Stimulated activated CD4-positive, alpha-beta T cell treated with anti-CD3 and anti-CD28 coated beads, Interleukin-4, amount 100 ng/mL, for 48 hours (primary cell): ENCODE data around the gene HK1.
"Not testable (repeated sequence)": the region's sequence is repeated elsewhere in the genome, so short reads cannot be mapped to it uniquely, and the experiment has no call there.

Experiments used
- DNase-seq, 2 donors: peaks; one replicate each; pipeline ENCODE4 v3.0.0-alpha.2; 2020; ENCODE audit warnings: low read depth in 2 of 2

Gene HK1

DNA sequence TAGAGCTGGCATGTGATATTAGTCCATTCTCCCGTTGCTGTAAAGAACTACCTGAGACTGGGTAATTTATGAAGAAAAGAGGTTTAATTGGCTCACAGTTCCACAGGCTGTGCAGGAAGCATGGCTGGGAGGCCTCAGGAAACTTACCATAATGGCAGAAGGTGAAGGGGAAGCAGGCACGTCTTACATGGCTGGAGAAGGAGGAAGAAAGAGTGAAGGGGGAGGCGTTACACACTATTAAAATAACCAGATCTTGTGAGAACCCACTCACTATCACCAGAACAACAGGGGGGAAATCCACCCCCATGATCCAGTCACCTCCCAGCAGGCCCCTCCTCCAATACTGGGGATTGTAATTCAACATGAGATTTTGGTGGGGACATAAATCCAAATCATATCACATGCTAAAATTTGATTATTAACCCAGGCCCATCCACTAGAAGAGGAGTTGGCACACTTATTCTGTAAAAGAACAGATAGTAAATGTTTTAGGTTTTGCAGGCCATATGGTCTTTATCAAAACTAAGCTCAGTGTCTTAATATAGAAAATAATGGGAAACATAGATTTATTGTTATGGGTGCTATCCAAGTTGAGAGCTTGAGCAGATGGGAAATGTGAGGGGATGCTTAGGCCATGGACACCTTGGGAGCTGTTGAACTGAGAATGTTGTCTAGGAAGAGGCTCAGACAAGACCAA, 18.6 kb upstream of the HK1 start:
- no peak for DNase-seq

DNA sequence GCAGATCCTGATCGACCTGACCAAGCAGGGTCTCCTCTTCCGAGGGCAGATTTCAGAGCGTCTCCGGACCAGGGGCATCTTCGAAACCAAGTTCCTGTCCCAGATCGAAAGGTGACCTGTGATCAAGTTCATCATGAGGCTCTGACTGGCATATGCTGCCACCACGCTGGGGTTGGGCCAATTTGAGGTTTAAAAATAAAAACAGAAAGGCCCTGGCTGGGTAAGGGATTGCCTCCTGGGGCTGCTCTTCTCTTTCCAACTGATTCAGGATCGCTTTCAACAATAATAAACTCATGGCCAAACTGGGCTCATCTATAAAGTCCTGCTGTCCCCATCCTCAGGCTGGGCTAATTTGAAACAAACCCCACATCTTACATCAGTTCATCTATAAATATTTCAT, 17.1 kb upstream of the HK1 start:
- DNase-seq = no peak

DNA sequence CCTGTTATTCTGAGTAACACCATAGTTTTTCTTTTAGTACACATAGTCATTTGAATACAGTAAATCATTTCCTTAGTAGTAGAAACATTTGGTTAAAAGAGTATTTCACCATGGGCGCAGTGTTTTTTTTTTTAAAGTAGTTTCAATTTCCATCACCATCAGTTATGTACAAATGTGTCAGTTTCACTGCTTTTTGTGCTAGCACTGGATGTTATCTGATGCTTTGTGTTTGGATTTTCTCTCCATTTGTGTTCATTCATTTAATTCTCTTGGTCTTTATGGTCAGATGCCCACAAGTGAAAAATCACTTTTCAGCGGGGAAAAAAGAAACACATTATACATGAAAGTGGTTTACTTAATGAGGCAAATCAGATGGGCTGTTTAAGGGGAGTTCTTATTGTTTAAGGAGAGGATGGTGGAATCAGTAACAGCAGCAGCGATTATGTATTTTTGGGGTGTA, 16.0 kb upstream of the HK1 start:
- no peak for DNase-seq

DNA sequence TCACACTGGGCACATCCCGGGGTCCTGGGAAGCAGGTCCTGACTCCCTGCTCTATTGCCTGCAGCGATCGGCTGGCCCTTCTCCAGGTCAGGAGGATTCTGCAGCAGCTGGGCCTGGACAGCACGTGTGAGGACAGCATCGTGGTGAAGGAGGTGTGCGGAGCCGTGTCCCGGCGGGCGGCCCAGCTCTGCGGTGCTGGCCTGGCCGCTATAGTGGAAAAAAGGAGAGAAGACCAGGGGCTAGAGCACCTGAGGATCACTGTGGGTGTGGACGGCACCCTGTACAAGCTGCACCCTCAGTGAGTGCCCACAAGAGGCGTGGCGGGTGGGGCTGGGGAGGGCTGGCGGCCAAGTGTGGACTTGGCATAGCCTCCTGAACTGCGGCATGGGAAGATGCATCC, 12.8 kb upstream of the HK1 start:
- DNase-seq = no peak

DNA sequence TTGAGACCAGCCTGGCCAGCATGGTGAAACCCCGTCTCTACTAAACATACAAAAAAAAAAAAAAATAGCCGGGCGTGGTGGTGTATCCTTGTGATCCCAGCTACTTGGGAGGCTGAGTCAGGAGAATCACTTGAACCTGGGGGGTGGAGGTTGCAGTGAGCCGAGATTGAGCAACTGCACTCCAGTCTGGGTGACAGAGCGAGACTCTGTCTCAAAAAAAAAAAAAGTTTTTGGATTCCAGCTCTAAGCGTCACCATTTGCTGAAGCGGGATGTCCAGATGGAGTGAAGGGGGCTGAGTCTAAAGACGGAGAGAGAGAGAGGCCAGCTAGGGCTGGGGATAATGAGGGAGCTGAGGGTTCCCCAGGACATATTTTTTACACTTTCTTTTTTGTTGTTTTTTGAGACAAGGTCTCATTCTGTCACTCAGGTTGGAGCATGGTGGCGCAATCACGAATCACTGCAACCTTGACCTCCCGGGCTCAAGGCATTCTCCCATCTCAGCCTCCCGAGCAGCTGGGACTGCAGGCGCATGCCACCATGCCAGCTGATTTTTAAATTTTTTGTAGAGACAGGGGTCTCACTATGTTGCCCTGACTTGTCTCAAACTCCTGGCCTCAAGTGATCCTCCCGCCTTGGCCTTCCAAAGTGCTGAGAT, 9.4 kb upstream of the HK1 start:
- no peak for DNase-seq

DNA sequence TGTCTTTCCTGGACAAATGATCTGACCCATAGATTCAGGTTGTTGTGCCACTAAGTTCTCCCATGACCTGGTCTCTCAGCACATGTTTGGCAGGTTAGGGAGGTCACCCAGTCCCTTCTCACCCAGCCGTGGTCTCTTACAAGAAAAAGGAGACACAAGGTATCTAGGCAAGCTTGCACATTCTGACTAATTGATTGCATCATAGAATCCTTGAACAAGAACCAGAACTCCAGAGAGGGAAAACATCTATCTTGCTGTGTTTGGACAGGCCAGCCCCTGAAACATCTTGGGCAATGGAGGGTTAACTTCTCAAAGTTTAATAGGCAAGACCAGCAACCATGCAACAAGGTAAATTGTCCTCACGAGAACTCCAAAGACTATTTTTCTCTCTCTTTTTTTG, 8.5 kb upstream of the HK1 start:
- no peak for DNase-seq

DNA sequence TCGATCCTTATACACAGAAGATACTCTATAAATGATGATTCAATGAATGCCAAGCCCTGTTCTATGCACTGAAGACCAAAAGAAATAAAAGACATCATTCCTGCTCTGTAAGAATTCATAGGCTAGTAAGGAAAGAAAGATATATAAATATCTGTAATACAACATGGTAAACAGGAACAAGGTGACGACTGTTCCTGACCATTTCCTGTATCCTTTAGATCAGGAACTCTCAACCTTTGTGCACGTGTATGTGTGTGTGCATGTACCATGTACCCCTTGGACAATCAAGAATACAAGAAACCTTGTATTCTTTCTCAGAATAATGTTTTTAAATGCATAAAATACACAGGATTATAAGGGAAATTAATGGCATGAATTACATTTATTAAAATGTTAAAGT, 7.3 kb upstream of the HK1 start:
- no peak for DNase-seq

DNA sequence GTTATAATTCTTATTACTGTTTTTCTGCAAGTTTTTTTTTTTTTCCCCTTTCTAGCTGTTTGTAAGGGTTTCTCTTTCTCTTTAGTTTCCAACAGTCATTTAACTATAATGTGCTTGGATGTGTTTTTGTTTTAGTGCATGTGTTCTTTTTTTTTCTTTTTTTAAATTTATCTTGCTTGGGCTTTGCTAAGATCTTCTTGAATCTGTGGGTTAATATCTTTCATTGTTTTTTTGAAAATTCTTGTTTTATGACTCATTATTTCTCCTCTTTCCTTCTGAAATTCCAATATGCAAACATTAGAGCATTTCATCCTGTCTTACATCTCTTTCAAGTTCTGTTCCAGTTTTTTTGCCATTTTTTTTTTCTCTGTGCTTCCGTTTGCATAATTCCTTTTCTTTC, 5.7 kb upstream of the HK1 start:
- DNase-seq = no peak

DNA sequence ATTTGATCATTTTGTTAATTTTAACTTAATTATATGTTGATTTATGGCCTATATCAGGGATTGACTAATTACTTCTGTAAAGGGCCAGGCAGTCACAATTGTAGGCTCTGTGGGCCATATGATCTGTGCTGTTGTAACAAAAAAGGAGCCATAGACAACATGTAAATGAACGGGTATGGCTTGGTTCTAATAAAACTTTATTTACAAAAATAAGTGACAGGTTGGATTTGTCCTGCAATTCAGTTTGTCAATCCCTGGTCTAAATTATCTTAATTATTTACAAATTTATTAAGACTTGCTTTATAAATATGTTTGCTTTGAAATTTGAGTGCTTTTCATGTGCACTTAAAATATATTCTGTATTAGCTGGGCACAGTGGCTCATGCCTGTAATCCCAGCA, 2.9 kb upstream of the HK1 start:
- no peak for DNase-seq

DNA sequence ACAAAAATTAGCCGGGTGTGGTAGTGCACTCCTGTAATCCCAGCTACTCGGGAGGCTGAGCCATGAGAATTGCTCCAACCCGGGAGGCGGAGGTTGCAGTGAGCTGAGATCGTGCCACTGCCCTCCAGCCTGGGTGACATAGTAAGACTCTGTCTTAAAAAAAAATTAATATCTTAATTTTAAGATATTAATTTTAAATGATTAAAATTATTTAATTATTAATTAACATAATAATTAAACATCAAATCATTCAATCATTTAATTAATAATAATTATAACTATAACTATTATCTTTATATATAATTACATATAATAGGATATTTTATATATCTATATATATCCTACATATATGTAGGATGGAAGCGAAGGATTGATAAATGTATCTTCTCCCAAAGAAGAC, 1.8 kb upstream of the HK1 start:
- no peak for DNase-seq

DNA sequence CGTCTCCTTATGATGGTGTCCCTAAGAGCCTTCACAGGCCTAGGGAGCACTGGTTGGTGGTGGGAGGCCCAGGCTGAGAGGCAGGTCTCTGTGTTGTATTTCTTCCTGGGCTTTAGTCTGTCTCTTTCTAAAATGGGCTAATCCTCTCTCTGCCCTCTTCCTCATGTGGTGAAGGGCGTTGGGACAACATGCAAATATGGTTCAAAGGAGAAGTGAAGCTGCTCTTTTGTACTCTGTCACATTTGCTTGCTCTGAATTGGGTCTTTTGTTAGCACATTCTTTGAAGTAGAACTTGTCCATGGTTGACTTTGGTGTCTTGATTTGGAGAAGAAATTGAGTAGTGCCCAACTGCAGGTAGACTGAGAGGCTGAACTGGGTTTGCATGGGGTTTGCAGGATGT, 814 bp downstream of the HK1 start:
- DNase-seq = no peak

DNA sequence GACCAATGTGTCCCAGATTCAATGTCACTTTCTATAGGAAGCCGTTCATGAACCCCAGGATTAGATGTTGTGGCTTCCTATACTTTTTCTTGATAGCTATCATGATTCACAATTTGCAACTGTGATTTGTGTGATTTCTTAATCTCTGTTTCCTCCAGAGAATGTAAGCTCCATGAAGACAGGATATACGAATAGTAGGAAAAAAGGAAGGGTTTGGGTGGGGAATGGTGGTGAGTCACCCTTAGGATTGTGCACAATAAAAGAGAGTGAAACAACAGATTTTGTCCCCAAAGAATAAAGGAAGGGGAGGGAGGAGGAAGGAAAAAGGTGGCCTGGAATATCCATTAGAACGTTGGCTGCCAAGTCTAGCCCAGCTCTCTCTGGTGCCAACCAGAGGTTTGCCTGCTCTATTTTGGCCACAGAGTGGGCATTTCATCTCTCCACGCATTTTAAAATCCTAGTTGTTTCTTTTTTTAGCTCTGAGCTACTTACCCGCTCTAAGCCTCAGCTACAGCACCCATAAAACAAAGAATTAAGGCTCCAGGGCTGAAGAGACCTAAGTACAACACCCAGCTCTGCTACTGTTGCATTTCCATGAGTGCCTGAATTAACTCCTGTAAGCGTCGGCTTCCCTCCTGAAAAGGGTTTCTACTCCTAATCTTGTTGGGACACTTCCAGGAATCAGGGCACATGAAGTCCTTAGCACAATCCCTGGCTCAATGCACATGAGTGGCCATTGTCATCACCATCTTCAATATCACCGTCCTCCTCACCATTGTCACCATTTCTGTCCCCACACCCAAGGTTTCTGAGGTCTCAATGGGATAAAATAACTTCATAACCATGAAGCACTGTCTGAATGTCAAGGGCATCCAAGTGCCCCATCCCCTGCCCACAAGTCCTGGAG, 3.5 kb downstream of the HK1 start:
- no peak for DNase-seq

DNA sequence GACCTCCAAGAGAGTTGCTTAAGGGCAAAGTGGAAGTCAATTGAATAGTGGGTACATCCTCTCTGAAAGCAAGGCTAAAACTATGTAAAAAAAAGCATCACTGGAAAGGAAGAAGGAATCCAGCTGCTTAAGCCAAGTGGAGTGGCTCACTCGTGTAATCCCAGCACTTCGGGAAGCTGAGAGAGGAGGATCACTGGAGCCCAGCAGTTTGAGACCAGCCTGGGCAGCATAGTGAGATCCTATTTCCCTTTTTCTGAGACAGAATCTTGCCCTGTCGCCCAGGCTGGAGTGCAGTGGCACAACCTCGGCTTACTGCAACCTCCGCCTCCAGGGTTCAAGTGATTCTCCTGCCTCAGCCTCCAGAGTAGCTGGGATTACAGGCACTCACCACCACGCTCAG, 6.1 kb downstream of the HK1 start:
- DNase-seq = not testable (repeated sequence)

DNA sequence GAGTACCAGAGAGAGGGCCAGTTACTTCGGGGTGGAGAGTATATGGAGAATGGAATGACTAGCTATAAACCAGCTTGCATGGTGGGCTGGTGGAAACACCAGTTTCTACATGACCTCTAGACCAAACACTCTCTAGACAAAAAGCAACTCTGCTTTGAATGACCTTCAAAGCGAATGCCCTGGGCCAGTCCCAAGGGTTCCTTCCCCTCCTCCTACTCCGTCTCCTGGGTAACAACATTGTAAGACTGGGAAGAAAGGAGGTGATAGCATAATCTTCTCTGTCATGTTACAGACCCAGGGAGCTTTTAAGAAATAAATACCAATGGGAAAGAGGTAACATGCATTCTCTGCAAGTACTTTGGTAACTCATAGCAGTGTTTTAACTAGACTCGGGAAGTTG, 7.4 kb downstream of the HK1 start:
- DNase-seq = no peak

DNA sequence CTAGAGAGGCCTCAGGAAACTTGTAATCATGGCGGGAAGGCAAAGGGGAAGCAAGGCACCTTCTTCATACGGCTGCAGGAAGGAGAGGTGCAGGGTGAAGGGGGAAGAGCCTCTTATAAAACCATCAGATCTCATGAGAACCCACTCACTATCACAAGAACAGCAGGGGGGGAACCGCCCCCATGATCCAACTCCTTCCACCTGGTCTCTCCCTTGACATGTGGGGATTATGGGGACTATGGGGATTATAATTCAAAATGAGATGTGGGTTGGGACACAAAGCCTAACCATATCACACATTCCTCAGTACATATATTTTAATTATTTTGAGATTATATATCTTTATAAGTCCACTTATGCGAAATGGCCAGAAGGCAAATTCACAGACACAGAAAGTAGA, 8.9 kb downstream of the HK1 start:
- DNase-seq = no peak

DNA sequence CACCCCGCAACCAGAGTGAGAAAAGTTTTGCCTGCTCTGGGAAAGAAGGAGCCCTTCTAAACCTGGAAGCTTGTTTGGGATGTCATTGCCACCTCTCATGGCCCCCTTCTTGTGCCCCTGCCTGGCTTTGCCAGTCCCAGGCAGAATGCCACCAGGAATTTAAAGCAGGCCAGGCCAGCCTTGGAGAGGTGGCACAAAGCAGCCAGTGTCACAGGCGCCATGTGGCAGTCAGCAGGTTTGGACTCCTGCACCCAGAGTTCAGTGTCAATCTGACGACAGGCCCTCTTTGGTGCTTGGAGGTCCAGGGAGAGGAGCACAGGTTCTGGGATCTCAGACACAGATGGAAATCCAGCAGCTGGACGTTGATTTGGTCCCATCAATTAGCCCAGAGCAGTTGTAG, 12.7 kb downstream of the HK1 start:
- DNase-seq = no peak

DNA sequence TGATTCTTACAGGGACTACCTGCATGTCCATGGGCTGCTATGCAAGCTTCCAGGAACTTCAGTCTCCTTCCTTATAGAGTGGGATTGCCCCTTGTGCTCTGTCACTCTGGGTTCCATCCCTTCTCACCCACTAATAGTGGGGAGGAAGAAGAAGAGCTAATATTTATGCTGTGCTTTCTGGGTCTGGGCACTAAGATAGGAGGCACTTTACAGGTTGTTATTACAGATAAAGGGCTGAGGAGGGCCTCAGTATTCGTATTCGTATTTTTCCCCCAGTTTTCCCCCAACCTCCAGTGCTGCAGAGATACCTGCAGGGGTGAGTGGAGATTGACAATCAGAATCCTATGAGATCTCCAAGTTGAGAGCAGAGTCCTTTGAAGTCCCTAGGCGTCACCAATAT, 14.2 kb downstream of the HK1 start:
- no peak for DNase-seq

DNA sequence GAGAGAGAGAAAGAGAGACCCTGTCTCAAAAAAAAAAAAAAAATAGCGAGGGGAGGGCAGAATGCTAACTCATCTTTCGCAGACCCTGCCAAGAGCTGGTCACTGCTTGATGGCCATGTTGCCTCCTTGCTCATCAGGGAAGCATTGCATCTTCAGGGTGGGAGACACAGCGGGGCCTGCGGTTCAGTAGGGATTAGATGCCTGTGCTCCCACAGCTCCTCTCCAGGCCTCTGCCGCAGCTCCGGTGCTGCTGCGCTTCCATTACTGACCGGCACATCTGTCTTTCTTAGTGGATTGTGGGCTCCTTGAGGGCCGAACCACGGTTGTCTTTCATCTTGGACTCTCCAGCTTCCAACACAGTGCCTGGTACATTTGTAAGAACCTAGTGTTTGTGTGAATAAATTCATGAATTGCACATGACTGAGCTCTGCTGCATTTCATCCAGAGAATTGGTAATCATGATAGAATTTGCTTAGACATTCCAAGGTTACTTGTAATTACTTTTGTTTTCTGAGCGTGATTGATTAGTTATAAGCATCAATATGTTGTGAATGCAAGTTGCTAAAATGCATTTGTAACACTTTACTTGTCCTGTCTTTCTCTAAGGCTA, 16.8 kb downstream of the HK1 start:
- DNase-seq = no peak

DNA sequence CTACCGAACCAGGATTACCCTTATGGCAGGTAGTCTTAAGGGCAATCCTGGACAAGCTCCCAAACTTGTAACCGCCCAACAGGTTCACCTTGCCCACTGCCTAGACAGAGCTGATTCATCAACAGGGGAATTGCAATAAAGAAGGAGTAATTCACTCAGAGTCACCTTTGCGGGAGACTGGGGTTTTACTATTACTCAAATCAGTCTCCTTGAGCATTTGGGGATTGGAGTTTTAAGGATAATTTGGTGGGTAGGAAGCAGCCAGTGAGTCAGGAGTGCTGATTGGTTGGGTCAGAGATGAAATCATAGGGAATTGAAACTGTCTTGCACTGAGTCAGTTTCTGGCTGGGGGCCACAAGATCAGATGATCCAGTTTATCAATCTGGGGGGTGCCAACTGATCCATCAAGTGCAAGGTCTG, 25.3 kb downstream of the HK1 start:
- peak in 1 of 2 donors; percentile 26 for DNase-seq

DNA sequence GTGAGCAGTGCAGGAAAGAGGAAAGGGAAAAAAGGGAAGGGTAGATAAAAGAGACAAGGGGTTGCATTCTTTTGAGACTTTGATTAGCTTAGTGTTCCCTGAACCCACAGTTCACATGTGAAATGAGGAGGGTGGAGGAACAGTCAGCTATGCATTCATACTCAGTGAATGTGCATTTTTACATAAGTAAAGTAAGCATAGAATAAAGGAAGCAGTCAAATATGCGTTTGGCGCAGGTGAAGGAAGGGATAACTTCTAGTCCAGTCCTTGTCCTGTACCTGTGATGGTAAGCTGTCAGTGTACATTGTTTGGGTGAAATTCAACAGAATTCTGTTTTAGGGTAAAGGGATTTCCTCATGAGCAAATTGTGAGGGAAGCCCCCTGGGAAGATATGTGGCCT, 28.1 kb downstream of the HK1 start:
- DNase-seq = no peak

DNA sequence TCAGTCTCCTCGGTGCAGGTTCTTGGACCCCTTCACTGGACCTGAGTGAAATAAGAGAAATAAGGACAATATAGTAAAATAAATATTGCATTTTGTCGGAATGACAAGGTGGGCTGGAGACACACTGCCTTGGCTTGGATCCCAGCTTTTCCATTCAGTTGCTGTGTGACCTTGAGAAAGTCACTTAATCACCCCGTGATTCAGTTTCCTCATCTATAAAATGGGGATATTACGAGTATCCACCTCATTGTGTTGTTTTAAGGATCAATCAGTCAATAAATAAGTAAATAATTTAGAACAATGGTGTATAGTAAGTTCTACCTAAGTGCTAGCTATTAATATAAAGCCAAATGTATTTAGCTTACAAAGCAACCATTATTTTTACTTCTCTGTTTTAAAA, 29.1 kb downstream of the HK1 start:
- no peak for DNase-seq

DNA sequence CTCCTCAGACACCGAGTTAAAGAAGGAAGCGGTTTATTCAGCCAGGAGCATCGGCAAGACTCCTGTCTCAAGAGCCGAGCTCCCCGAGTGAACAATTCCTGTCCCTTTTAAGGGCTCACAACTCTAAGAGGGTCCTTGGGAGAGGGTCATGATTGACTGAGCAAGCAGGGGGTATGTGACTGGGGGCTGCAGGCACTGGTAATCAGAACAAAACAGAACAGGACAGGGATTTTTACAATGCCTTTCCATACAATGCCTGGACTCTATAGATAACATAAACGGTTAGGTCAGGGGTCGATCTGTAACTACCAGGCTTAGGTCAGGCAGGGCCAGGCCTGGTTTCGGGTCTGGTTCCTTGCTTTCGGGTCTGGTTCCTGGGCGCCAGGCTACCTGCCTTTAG, 30.0 kb downstream of the HK1 start:
- not testable (repeated sequence) for DNase-seq
